Nucleus accumbens (tissue), 56 donors: ENCODE results near the gene OSBP2.

ENCODE experiments used
- DNase-seq, 56 donors: peaks; one replicate each; lab custom pipeline; 2025; lab: John Stamatoyannopoulos, UW

Gene OSBP2

DNA sequence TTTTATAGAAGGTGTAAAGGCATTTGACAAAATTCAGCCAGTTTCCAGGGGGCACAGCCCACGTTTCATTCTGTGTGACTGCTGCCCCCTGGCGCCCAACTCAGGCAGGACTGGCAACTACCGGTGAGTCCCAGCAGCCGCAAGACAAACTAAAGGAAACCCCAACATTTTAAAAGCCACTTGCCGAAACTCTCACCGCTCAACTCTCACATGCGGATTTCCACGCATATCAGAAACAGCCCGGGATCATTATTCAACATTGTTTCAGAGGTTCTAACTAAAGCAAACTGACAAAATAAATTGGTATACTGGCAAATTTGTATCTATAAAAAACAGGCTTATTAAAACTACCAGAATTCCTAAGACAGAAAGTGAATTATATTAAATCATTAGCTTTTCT is 225.7 kb downstream of the OSBP2 start:
- peak in 49 of 56 donors; percentile 5 to 90 (median 56) for DNase-seq

DNA sequence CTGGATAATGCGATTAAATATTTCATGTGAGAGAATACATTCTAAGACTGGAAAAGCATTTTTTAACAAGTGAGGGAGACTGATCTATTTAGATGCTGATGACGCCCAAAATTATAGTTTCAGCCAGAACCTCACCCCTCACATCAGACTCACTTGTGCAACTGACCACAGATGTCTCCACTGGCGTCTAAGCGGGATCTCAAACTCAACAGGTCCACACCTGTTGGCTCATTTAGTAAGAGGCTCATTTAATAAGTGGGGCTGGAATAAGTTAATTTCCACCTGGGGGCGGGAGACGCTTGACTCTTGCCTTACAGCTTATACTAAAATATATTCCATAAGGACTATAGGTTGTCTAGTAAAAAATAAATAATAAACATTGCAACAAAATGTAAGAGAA is 226.4 kb downstream of the OSBP2 start:
- no peak for DNase-seq

DNA sequence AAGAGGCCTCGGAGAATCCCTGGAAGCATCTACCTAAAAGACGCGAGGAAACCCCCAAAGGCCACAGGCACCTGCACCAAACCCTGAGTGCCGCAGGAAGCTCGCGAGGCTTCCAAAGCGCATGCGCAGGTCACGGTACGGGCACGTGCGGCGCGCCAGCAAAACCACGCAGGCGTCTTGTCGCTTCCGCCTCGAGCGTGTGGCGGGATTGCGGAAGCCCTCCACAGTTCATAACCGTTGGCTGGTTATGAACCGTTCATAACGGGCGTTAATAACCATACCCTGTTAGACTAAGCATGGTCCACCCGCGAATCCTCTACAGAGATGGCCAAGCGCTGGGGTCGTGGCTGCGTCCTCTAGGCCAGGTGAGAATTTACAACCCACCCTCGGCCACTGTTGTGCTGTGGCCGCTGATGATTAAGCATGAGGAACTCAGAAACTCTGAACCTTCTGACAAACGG is 227.5 kb downstream of the OSBP2 start:
- peak in 27 of 56 donors; percentile 6 to 59 (median 25) for DNase-seq

DNA sequence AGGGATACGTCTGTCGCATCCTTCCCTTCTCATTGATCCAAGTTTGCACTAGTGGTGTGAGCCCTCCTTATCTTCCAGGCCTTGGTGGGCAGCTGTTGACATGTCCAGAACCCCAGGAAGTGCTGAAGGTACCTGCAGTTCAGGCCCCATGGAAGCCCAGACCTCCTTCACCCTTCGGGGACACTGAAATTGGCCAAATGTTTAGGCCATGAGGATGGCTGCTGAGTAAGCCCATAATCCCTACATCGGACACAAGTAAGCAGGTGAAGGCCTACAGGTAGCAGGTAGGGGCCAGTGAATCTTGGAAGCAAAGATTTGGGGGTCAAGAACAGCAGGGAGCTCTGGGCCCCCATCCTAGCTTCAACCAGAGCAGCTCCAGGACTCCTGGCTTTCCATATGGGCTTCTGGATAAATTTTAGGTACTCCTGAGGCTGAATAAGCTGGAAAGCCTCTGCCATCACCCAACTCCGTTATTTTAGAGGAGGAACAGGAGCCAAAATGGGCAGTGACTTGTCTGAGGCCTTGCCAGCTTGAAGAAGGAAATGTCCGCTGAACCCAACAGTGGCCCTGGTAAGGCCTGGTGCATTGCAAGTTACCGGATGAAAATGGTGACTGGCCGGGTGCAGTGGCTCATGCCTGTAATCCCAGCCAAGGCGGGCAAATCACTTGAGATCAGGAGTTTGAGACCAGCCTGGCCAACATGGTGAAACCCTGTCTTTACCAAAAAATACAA is 228.7 kb downstream of the OSBP2 start:
- DNase-seq = no peak

GRCh38 chr22:30925667-30926066 is 231.0 kb downstream of the OSBP2 start:
- no peak for DNase-seq

DNA sequence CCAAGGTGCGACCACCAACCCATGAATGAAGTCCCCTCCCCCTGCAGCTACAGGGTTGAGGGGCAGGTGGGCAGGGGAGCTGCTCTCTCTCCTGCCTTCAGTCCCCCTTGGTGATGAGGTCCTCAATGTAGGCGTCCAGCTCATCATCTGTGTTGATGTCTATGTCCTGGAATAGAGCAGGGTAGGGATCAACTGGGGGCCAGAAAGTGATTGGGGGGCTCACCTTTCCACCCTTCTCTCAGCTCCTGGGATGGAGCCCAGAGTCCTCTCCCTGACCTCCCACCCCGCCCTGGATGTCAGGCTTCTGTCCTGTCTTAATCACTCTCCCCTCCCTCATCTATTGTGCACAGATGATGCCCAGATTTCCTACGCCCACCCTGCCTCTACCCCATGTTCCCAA is 232.0 kb downstream of the OSBP2 start:
- no peak for DNase-seq

DNA sequence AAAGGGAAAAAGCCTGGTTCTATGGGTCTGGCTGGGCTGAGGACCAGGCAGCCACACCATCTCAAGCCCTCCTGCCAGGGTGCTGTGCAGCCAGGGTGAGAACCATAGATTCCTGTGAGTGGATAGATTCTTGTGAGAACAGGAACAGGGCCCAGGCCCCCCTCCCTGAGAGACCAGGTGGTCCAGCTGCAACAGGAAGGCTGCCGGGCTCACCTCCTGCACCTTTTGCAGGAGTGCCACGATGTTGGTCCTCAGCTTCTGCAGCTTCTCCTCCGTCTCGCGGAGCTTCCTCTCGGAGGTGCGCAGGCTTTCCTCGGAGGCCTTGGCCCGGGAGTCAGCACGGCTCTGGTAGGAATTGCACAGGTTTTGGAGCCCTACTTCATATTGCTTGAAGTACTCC is 233.1 kb downstream of the OSBP2 start:
- no peak for DNase-seq

GRCh38 chr22:30928401-30928800 is 233.7 kb downstream of the OSBP2 start:
- no peak for DNase-seq

DNA sequence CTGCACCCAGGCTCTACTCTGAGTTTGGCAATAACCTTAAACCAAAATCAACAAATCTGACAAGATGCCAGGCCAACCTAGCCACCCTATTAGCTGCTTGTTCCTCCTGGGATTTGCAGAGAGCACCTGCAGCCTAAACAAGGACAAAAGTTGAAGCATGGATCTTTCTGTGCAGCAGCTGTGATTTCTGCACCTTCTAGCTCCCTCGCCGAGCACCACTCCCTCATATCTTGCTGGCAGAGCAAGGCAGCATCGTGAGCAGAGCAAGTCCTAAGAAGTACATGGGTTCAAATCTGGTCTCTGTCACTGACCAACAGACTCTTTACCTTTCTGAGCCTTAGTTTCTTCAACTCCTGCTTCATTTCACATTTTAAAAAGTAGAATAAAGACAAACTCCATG is 235.6 kb downstream of the OSBP2 start:
- peak in 4 of 56 donors; percentile 7 to 27 (median 10) for DNase-seq

DNA sequence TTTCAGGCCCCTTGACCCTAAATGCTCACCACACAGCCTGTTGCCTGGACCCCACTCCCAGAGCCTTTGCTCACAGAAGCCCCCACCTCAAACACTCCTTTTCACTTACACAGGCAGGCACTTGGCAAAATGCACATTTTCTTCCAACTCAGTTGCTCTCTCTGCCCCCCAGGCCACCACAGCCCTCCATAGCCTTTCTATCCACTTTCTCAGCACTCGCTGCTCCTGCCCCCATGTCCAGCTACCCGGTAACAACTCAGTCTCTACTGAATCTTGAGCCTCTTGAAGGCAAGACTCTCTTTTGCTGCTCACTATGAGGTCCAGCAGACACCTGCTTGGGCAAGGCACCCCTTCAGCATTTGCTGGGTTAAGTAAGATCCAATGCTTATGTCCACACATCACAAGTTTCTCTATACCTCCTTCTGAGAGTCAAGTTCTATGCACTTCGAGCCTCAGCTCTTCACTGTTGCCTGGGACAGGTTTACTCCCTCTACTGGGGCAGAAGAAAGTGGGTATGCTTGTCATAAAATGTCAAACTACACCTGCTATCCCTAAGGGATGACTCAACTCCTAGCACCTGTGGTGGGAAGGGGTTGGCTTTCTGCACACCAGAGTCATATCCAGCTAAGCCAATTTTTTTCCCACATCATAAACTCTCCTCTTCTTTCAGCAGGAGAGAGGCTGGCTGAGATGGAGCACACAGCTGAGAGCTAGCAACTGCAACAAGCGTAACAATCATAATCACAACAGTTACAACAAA is 237.0 kb downstream of the OSBP2 start:
- DNase-seq = peak in 1 of 56 donors; percentile 23

DNA sequence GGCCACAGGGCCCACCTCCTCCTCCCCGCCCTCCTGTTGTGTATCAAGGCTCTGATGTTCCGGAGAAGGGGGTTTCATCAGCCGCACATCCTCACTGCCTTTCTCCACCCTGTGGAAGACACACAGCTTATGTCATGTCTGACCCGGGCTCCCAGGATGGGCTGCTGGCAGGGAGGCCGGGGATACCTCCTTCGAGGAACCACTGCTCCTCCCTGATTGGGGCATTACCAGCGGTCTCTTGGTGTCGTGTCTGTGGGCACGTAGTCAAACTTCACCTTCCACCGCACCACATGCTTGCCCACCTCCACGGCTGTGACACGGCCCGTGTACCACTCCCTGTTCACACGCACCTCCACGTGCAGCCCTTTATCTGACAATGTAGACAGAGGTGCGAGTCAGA is 238.0 kb downstream of the OSBP2 start:
- no peak for DNase-seq

DNA sequence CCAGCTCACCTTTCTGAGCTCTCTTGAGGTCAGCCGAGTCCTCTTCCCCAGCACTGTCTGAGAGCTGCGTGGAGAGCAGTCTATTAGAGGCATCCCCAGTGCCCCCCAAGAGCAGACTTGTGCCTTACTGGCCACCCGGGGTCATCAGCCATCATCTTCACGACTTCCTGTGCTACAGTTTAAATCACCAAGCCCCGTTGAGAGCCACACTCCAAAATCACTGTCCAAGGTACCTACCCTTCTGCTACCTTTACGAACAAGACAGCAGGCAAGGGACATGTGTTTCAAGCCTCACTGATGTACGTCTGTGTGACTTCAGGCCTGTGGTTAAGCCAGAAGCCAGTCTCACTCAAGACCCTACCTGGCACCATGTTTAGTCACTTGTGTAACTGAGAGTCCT is 238.8 kb downstream of the OSBP2 start:
- DNase-seq = no peak

DNA sequence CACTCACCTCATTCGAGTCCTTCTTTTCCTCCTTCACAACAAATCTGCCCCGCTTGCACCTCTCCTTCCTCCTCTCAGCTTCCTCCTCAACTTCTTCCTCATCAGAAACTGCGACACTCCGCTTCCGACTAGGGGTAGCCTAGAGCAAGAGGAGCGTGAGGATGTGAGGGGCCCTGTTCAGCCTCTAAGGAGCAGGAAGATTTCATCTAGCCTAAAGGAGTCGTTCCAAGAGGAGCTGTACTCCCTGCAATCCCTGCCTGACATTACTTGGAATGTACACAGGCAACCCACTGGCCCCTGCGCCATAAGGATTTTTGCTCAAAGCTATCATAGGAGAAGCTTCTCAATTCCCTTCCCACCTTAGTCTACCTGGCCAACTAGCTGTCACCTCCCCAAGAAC is 239.4 kb downstream of the OSBP2 start:
- no peak for DNase-seq

- no peak for DNase-seq
Observed at GRCh38 chr22:30940685-30941362, 246.2 kb downstream of the OSBP2 start.

DNA sequence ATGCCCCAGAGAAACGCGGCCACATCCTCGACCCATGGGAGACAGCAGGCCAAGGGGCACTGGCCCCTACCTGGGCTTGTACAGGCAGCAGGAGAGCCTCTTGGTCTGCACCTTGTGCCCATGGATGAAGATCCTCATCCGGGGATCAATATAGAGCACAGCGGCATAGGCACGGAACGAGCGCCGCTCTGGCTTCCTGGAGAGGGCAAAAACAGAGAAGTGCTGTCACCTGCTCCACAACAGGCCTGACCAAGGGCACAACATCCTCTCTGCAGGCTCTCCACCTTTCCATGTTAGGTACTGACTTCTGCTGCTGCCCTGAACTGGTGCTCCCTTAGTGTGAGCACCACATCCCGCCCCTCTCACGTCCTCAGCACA is 246.7 kb downstream of the OSBP2 start:
- DNase-seq = no peak

DNA sequence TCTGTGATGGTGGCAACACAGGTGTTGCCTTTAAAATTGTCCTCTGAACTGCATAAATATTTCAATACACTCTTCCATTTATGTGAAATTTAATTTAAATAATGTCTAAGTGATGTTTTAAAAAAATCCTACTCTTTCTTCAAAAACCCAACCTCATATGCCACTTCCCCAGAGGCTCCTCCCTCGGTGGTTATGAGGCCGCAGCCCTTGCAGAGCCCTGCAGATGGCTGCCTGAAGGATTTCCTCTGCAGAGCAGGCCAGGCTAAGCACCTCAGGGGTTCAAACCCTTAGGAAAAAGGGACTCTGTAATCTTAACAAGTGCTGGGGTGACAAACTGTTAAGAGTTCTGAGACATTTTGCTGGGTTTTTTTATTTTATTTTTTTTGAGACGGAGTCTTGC is 248.7 kb downstream of the OSBP2 start:
- no peak for DNase-seq

- DNase-seq = no peak
Observed at GRCh38 chr22:30944986-30945385, 250.3 kb downstream of the OSBP2 start.

DNA sequence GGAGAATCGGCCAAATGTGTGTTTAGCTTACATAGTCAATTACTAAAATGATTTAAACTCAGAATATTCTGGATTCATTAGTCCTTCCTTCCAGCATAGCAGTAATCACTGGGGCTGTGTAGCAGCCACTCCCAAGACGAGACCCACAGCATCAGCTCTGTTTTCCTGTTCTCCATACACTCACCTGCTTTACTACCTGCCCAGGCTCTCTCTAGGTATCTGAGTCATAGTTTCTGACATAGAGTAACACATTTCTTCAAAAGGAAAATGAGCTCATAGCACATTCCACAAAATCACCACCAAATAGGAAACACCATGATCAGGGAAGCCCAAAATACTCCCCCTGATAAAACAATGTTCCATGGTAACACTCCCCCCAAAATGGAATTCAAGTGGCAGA is 251.0 kb downstream of the OSBP2 start:
- DNase-seq = no peak

DNA sequence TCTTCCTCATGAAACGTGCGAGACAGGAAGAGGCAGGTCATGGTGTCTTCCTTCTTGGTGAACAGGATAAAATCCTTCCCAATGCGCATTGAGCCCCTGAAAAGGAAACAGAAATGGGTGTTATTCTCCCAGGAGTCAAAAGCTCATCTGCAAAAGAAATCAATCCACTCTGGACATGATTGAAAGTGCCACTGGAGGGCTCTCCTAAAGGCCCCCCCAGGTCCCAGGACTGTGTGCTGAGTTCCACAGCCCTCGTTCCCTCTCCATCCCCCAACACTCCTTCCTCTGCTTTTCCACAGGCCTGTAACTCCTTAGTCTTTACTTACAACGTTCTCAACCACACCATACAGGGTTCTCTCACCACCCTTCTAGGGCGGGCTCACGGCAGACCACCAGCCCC is 251.7 kb downstream of the OSBP2 start:
- no peak for DNase-seq

GRCh38 chr22:30947173-30947815 is 252.6 kb downstream of the OSBP2 start:
- DNase-seq = peak in 46 of 56 donors; percentile 5 to 78 (median 52)
